Measurements from ENCODE around the gene JADE2. TPM values are rescaled to one million over a fixed set of nuclear protein-coding genes. Genes with fewer than 3 reads are reported as not detected.
"Not testable (repeated sequence)": the region's sequence is repeated elsewhere in the genome, so short reads cannot be mapped to it uniquely, and the experiment has no call there.

JADE2 gene
- total RNA-seq, 1 experiment from 2014 or later, result 39.9 TPM

DNA sequence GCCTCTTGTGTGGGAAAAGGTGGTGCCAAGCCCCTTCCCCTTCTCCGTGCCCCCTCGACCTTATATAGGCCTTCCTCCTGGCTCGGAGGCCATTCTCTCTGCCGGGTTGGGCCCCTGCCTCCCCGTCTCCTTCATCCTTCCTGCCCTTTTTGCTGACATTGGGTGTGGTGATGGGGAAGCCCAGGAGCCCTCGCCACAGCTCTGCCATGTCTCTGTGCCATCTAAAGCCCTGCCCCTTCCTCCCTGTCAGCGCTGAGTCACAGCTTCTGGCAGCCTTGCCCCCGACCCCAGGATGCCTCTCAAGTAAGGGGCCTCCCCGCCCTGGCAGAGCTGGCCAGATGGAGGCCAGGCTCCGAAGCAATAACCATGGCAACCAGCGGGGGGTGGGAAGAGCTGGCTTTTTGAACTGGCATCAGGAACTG lies 30.4 kb downstream of the JADE2 start:
- DNase-seq (ENCODE audit: low read depth, low spot score), result peak; percentile 33
- ChIA-PET RAD21 (ENCODE audit: low non-redundant PET in 1 of 2, low total read pairs in 2 of 2, uncharacterized antibody in 2 of 2, unreplicated experiment in 2 of 2) (no interaction called here), POLR2A (interaction anchor here (1.1 kb wide), 1 partner anchor 44 kb away, joined by 4 read pairs; no protein-coding TSS in a partner anchor), CTCF (interaction anchor here (1.2 kb wide), 1 partner anchor 31 kb away, joined by 7 read pairs; no protein-coding TSS in a partner anchor)
- peak overlapping the region; percentile 37 for H3K27ac ChIP-seq (ENCODE audit: low read depth, low read length)
- H3K27me3 ChIP-seq (ENCODE audit: insufficient read depth, low read length), result no peaks in the 10 kb centered on the region
- peaks cover 0 to 10% of the 10 kb centered on the region in 2 experiments; a peak in 1 of 4 replicates for H3K36me3 ChIP-seq (ENCODE audit: control insufficient read depth in 1 of 2, insufficient read depth in 2 of 2, low read length in 2 of 2)
- H3K4me2 ChIP-seq (ENCODE audit: low read length), result peak overlapping the region; percentile 56
- H3K4me3 ChIP-seq (replicated peaks in 1 of 2; ENCODE audit: low read depth in 1 of 2, low read length in 2 of 2), result no peak overlapping the region
- intact Hi-C loops (cut with micrococcal nuclease), result no loop called here
- no TSS peak for BruUV-seq (replicated peaks)
- TF ChIP-seq, protein P1, sequence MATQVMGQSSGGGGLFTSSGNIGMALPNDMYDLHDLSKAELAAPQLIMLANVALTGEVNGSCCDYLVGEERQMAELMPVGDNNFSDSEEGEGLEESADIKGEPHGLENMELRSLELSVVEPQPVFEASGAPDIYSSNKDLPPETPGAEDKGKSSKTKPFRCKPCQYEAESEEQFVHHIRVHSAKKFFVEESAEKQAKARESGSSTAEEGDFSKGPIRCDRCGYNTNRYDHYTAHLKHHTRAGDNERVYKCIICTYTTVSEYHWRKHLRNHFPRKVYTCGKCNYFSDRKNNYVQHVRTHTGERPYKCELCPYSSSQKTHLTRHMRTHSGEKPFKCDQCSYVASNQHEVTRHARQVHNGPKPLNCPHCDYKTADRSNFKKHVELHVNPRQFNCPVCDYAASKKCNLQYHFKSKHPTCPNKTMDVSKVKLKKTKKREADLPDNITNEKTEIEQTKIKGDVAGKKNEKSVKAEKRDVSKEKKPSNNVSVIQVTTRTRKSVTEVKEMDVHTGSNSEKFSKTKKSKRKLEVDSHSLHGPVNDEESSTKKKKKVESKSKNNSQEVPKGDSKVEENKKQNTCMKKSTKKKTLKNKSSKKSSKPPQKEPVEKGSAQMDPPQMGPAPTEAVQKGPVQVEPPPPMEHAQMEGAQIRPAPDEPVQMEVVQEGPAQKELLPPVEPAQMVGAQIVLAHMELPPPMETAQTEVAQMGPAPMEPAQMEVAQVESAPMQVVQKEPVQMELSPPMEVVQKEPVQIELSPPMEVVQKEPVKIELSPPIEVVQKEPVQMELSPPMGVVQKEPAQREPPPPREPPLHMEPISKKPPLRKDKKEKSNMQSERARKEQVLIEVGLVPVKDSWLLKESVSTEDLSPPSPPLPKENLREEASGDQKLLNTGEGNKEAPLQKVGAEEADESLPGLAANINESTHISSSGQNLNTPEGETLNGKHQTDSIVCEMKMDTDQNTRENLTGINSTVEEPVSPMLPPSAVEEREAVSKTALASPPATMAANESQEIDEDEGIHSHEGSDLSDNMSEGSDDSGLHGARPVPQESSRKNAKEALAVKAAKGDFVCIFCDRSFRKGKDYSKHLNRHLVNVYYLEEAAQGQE (IDR thresholded peaks at IDR 0.05; ENCODE audit: low read depth), result no peak
- TF ChIP-seq EGR1 (IDR thresholded peaks at IDR 0.05; ENCODE audit: low read depth) (no peak), CTCF (IDR thresholded peaks at IDR 0.05 in 2 of 3, conservative IDR thresholded peaks at IDR 0.05 in 1 of 3; ENCODE audit: borderline replicate concordance in 1 of 3, insufficient read depth in 1 of 3, low read depth in 2 of 3, low read length in 2 of 3) (0 out of 6 replicates have a peak, but pooled peaks of 1 of the 3 experiments have one; percentile 10)
- TF ChIP-seq, protein P2, sequence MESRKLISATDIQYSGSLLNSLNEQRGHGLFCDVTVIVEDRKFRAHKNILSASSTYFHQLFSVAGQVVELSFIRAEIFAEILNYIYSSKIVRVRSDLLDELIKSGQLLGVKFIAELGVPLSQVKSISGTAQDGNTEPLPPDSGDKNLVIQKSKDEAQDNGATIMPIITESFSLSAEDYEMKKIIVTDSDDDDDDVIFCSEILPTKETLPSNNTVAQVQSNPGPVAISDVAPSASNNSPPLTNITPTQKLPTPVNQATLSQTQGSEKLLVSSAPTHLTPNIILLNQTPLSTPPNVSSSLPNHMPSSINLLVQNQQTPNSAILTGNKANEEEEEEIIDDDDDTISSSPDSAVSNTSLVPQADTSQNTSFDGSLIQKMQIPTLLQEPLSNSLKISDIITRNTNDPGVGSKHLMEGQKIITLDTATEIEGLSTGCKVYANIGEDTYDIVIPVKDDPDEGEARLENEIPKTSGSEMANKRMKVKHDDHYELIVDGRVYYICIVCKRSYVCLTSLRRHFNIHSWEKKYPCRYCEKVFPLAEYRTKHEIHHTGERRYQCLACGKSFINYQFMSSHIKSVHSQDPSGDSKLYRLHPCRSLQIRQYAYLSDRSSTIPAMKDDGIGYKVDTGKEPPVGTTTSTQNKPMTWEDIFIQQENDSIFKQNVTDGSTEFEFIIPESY (IDR thresholded peaks at IDR 0.05; ENCODE audit: extremely low read depth, insufficient replicate concordance, low read length), result no peak
- H3K9me2 ChIP-seq (ENCODE audit: insufficient read depth), result no peaks in the 10 kb centered on the region
- no peak overlapping the region for H2AFZ ChIP-seq (ENCODE audit: low read depth, low read length, poor library complexity, severe bottlenecking)
- H4K20me1 ChIP-seq (ENCODE audit: insufficient read depth), result no peaks in the 10 kb centered on the region
- H3K4me1 ChIP-seq (ENCODE audit: control insufficient read depth in 1 of 2, insufficient read depth in 2 of 2, low read length in 2 of 2), result peaks cover 14 to 32% of the 10 kb centered on the region in 2 experiments
- H3K79me2 ChIP-seq (ENCODE audit: insufficient read depth, low read length), result no peaks in the 10 kb centered on the region
- no peak overlapping the region for H3K9ac ChIP-seq (ENCODE audit: low read length)
- H3K9me3 ChIP-seq (ENCODE audit: control insufficient read depth in 1 of 2, insufficient read depth in 1 of 2, low read depth in 1 of 2, low read length in 2 of 2), result no peaks in the 10 kb centered on the region
- peak; percentile 75 for ATAC-seq

GRCh38 chr5:134556588-134556987 lies 31.1 kb downstream of the JADE2 start:
- CTCF ChIA-PET, result interaction anchor here (1.2 kb wide), 1 partner anchor 30 kb away, joined by 7 read pairs; no protein-coding TSS in a partner anchor
- Histone ChIP-seq H3K36me3 (ENCODE audit: control insufficient read depth in 1 of 2, insufficient read depth in 2 of 2, low read length in 2 of 2) (peaks cover 3 to 16% of the 10 kb centered on the region in 2 experiments; a peak in 2 of 4 replicates), H3K4me1 (ENCODE audit: control insufficient read depth in 1 of 2, insufficient read depth in 2 of 2, low read length in 2 of 2) (peaks cover 14 to 34% of the 10 kb centered on the region in 2 experiments), H3K27ac (ENCODE audit: low read depth, low read length) (peak overlapping the region; percentile 37; the same call in 1 of the 2 replicates)
- H3K4me2 ChIP-seq (ENCODE audit: low read length); RAD21 ChIA-PET (ENCODE audit: low non-redundant PET in 1 of 2, low total read pairs in 2 of 2, uncharacterized antibody in 2 of 2, unreplicated experiment in 2 of 2); DNase-seq (ENCODE audit: low read depth, low spot score); H4K20me1 ChIP-seq (ENCODE audit: insufficient read depth); H3K27me3 ChIP-seq (ENCODE audit: insufficient read depth, low read length); H3K79me2 ChIP-seq (ENCODE audit: insufficient read depth, low read length); BruUV-seq (replicated peaks); H2AFZ ChIP-seq (ENCODE audit: low read depth, low read length, poor library complexity, severe bottlenecking); H3K9ac ChIP-seq (ENCODE audit: low read length); intact Hi-C loops (cut with micrococcal nuclease); H3K4me3 ChIP-seq (replicated peaks in 1 of 2; ENCODE audit: low read depth in 1 of 2, low read length in 2 of 2); H3K9me3 ChIP-seq (ENCODE audit: control insufficient read depth in 1 of 2, insufficient read depth in 1 of 2, low read depth in 1 of 2, low read length in 2 of 2); ATAC-seq; H3K9me2 ChIP-seq (ENCODE audit: insufficient read depth): not testable (repeated sequence)
- POLR2A ChIA-PET, result interaction anchor here (1.1 kb wide), 1 partner anchor 45 kb away, joined by 4 read pairs; no protein-coding TSS in a partner anchor
